CD4-positive, alpha-beta T cell (primary cell): ENCODE measurements around the gene BDKRB1. TPM values are rescaled to one million over a fixed set of nuclear protein-coding genes. Genes with fewer than 3 reads are reported as not detected.

Experiments
- ATAC-seq: fragments of 200-7000 bp; cut with Tn5 transposase; one replicate; pipeline ENCODE4 v1.10.0; 2022; ENCODE audit warnings: mild to moderate bottlenecking; ENCODE audit not compliant: poor library complexity
- CTCF ChIA-PET: fragments of 350-600 bp; sonication (Branson Sonifier 250); formaldehyde crosslinking; loops from one replicate; lab custom pipeline; 2021; ENCODE audit warnings: antibody characterized with exemption, inconsistent platforms; lab: Charles Lee
- POLR2A ChIA-PET: fragments of 350-600 bp; sonication (Branson Sonifier 250); formaldehyde crosslinking; loops from one replicate; lab custom pipeline; 2021; ENCODE audit warnings: antibody characterized with exemption, inconsistent platforms; lab: Charles Lee
- DNase-seq, 14 experiments: peaks; one replicate each; pipeline ENCODE4 v3.0.0-alpha.2; 2013 to 2020; ENCODE audit warnings: mixed read lengths in 2 of 14
- H3K27ac ChIP-seq, 2 donors: one replicate each; pipeline versions ENCODE4 v1.5.1 to v1.7.0; 2013; ENCODE audit warnings: low read length in 2 of 2, low read depth in 1 of 2, mild to moderate bottlenecking in 1 of 2
- H3K27me3 ChIP-seq, 2 experiments: 1 replicate in 1 of 2; 2 replicates in 1 of 2; pipeline versions ENCODE4 v1.6.1 to v1.7.0; 2013; ENCODE audit warnings: low read length in 2 of 2, control low read depth in 1 of 2, mild to moderate bottlenecking in 1 of 2, moderate library complexity in 1 of 2; ENCODE audit not compliant: insufficient read depth in 2 of 2, control insufficient read depth in 1 of 2
- H3K36me3 ChIP-seq: one replicate; pipeline ENCODE4 v1.6.1; 2013; ENCODE audit warnings: low read length, control low read depth; ENCODE audit not compliant: insufficient read depth
- H3K4me1 ChIP-seq: one replicate; pipeline ENCODE4 v1.6.1; 2013; ENCODE audit warnings: low read length, control low read depth; ENCODE audit not compliant: insufficient read depth
- H3K4me3 ChIP-seq: one replicate; pipeline ENCODE4 v1.5.1; 2013; ENCODE audit warnings: mild to moderate bottlenecking, low read length, moderate library complexity
- H3K9me3 ChIP-seq, 2 experiments: 1 replicate in 1 of 2; 2 replicates in 1 of 2; pipeline versions ENCODE4 v1.6.1 to v1.7.0; 2013; ENCODE audit warnings: low read length in 2 of 2, mild to moderate bottlenecking in 2 of 2, control low read depth in 1 of 2, moderate library complexity in 1 of 2; ENCODE audit not compliant: control insufficient read depth in 1 of 2, insufficient read depth in 1 of 2
- H3K27ac Mint-ChIP-seq: one replicate; pipeline ENCODE4 v1.8.0; 2020; ENCODE audit warnings: mixed read lengths
- H3K27me3 Mint-ChIP-seq: one replicate; pipeline ENCODE4 v1.8.0; 2021; ENCODE audit warnings: mixed read lengths
- H3K36me3 Mint-ChIP-seq: one replicate; pipeline ENCODE4 v1.8.0; 2021; ENCODE audit warnings: low read depth, mixed read lengths
- H3K4me1 Mint-ChIP-seq: one replicate; pipeline ENCODE4 v1.8.0; 2021; ENCODE audit warnings: low read depth, mixed read lengths
- H3K4me3 Mint-ChIP-seq: one replicate; pipeline ENCODE4 v1.8.0; 2020; ENCODE audit warnings: mild to moderate bottlenecking, mixed read lengths
- H3K9me3 Mint-ChIP-seq: one replicate; pipeline ENCODE4 v1.8.0; 2020; ENCODE audit warnings: mixed read lengths
- intact Hi-C, 2 experiments: fragments of 100-400 bp; cut with DNase I in 1 of 2; cut with micrococcal nuclease in 1 of 2; formaldehyde crosslinking; loops; one replicate each; pipeline versions ENCODE4 v1.15.1 to v1.9.0; 2023 to 2025; cut with DNase I, micrococcal nuclease
- total RNA-seq, 174 experiments: library from RNA in 2 of 174; stranded (reverse) in 2 of 174; gene quantifications; one replicate each; pipeline ENCODE4 v1.2.3 and lab custom pipeline; 2021 to 2026
- TF ChIP-seq, protein P1 (sequence below): fragments of 200-600 bp; IDR thresholded peaks from one replicate; pipeline ENCODE4 v1.8.0; 2022; ENCODE audit warnings: antibody characterized with exemption, mild to moderate bottlenecking

Gene BDKRB1
- total RNA-seq, 2 experiments from 2014 or later = not detected

DNA sequence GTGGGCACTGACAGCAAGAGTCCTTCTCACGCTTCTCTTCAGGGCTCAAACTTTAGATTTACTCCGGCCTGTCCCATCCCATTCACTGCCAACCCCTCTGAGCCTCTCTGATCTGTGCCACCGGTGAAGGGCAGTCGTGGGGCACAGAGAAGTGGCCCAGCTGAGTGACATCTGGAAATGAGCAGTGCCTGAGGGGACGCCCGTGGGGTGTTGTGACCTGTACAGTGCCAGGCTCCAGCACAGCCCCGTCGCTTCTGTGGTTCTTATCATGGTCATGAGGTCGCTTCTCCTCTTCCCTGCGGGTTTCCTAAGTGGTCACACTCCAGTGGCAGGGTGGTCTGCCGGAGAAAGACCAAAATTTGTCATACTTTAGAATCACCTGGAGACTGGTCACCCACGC lies 47.3 kb upstream of the BDKRB1 start:
- Histone ChIP-seq H3K27ac (no peak overlapping the region), H3K27me3 (peaks cover 20 to 26% of the 10 kb centered on the region in 2 experiments), H3K9me3 (peaks cover 17 to 19% of the 10 kb centered on the region in 2 experiments), H3K36me3 (no peaks in the 10 kb centered on the region), H3K4me3 (no peak overlapping the region), H3K4me1 (no peaks in the 10 kb centered on the region)
- POLR2A ChIA-PET = no interaction called here
- H3K4me3 Mint-ChIP-seq = no peak overlapping the region
- CTCF ChIA-PET = no interaction called here
- DNase-seq (no peak), ATAC-seq (no peak)
- TF ChIP-seq, protein P1, sequence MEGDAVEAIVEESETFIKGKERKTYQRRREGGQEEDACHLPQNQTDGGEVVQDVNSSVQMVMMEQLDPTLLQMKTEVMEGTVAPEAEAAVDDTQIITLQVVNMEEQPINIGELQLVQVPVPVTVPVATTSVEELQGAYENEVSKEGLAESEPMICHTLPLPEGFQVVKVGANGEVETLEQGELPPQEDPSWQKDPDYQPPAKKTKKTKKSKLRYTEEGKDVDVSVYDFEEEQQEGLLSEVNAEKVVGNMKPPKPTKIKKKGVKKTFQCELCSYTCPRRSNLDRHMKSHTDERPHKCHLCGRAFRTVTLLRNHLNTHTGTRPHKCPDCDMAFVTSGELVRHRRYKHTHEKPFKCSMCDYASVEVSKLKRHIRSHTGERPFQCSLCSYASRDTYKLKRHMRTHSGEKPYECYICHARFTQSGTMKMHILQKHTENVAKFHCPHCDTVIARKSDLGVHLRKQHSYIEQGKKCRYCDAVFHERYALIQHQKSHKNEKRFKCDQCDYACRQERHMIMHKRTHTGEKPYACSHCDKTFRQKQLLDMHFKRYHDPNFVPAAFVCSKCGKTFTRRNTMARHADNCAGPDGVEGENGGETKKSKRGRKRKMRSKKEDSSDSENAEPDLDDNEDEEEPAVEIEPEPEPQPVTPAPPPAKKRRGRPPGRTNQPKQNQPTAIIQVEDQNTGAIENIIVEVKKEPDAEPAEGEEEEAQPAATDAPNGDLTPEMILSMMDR = no peak
- no peaks in the 10 kb centered on the region for H3K36me3 Mint-ChIP-seq
- peaks cover 2% of the 10 kb centered on the region for H3K9me3 Mint-ChIP-seq
- H3K27ac Mint-ChIP-seq = no peak overlapping the region
- peaks cover 18% of the 10 kb centered on the region for H3K27me3 Mint-ChIP-seq
- intact Hi-C loops = no loop called here
- H3K4me1 Mint-ChIP-seq = peaks cover 5% of the 10 kb centered on the region

DNA sequence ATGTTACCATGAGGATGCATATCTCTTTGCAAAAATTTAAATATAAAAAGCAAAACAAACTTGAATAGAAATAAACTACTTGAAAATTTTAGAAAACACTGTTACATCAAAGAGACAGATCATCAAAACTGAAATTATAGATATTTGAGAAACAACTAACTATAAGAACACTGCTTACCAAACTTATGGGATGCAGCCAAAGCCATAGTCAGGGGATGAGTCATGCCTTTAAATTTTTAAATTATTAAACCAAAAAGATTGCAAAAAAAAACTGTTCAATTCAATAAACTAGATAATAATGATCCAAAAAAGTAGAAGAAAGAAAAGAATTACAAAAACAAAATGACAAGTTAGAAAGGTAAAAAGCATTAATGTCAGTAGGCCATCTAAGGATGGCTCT lies 43.9 kb upstream of the BDKRB1 start:
- DNase-seq (no peak), ATAC-seq (no peak)
- Histone ChIP-seq H3K27ac (no peak overlapping the region), H3K4me1 (no peaks in the 10 kb centered on the region), H3K9me3 (peaks cover 14 to 17% of the 10 kb centered on the region in 2 experiments), H3K36me3 (no peaks in the 10 kb centered on the region), H3K4me3 (no peak overlapping the region), H3K27me3 (peaks cover 0 to 5% of the 10 kb centered on the region in 2 experiments)
- H3K4me1 Mint-ChIP-seq = no peaks in the 10 kb centered on the region
- no peak overlapping the region for H3K4me3 Mint-ChIP-seq
- no peaks in the 10 kb centered on the region for H3K36me3 Mint-ChIP-seq
- peaks cover 2% of the 10 kb centered on the region for H3K9me3 Mint-ChIP-seq
- ChIA-PET POLR2A (no interaction called here), CTCF (no interaction called here)
- no peak overlapping the region for H3K27ac Mint-ChIP-seq
- intact Hi-C loops = no loop called here
- TF ChIP-seq, protein P1 = no peak
- peaks cover 4% of the 10 kb centered on the region for H3K27me3 Mint-ChIP-seq

DNA sequence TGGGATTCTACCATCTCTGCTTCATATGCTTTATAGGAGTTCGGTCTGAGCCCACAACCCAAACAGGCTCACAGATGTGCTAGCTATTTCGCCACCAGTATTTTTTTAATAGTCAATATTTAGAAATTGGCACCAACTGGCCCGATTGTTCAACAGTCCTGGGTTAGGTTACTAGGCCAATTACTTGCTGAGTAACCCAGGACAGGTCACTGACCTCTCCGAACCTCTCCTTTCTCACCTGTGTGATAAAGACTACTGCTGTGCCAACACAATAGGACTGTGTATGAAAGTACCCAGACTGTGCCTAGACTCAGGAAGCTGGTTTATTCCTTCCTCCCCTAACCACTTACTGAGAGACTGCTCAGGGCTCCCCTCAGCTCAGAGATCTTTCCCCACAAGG lies 43.1 kb upstream of the BDKRB1 start:
- Histone ChIP-seq H3K4me3 (no peak overlapping the region), H3K27me3 (peaks cover 0 to 5% of the 10 kb centered on the region in 2 experiments), H3K4me1 (no peaks in the 10 kb centered on the region), H3K9me3 (peaks cover 14 to 17% of the 10 kb centered on the region in 2 experiments), H3K36me3 (no peaks in the 10 kb centered on the region), H3K27ac (no peak overlapping the region)
- no peak overlapping the region for H3K27ac Mint-ChIP-seq
- CTCF ChIA-PET = no interaction called here
- no peak overlapping the region for H3K4me3 Mint-ChIP-seq
- no peak for DNase-seq
- H3K36me3 Mint-ChIP-seq = no peaks in the 10 kb centered on the region
- H3K4me1 Mint-ChIP-seq = no peaks in the 10 kb centered on the region
- TF ChIP-seq, protein P1 = no peak
- intact Hi-C loops = no loop called here
- POLR2A ChIA-PET = no interaction called here
- H3K27me3 Mint-ChIP-seq = peaks cover 3% of the 10 kb centered on the region
- no peak for ATAC-seq
- peaks cover 2% of the 10 kb centered on the region for H3K9me3 Mint-ChIP-seq
